GM21360 (cell line): Measurements from ENCODE around the gene TBC1D5.

ENCODE experiments used
- ATAC-seq: cut with Tn5 transposase; IDR thresholded peaks from one replicate; pipeline ENCODE4 v1.9.1; 2021; ENCODE audit warnings: mild to moderate bottlenecking, moderate library complexity; ENCODE audit not compliant: unreplicated experiment

TBC1D5 gene

DNA sequence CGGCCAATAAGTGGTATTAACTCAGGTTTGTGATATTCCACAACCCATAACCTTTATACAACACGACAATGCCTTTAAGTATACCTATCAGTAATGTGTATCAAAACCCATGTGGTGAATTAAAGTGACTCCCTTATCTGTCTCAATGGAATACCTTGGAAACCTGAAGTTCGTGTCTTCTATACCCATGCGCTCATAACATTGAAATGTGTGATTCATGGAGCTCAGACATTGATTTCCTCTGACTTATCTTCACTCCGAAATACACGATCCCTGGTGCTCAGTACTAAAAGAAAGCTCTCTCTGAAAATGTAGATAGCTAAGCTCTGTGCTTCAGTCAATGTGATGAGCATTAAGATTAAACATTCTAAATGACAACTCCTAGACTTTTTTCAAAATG lies 140.3 kb downstream of the TBC1D5 start:
- no peak for ATAC-seq

DNA sequence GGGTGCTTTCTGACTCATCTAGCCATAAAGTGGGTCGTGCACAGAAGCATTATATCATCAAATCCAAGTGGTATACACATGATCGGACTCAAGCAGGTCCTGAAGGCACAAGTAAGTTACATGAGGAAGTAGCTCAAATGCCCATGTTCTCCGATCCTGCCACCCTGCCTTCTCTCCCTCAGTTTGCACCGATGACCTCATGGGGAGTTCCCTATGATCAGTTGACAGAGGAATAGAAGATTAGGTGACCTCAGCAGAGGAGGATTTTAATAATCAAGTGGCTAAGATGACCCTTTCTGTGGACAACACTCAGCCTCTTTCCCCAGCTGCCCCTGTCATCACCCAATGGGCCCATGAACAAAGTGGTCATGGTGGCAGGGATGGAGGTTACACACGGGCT lies 149.5 kb downstream of the TBC1D5 start:
- no peak for ATAC-seq

DNA sequence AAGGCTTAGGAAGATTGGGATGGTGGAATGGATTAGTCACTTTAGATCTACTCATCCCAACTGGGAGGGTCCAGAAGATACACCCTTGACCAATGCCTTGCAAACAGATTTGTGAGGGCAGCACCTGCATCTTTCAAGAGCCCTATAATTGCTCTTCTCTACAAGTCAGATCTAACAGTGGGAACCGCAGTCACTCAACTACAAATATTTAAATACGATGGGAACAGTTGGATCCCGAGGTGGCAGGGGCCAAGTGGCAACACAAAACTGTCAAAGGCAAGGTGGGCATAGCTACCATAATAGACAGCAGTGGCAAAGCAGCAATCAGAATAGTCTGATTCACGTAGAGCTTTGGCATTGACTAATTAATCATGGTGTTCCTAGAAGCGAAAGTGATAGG lies 152.0 kb downstream of the TBC1D5 start:
- no peak for ATAC-seq

DNA sequence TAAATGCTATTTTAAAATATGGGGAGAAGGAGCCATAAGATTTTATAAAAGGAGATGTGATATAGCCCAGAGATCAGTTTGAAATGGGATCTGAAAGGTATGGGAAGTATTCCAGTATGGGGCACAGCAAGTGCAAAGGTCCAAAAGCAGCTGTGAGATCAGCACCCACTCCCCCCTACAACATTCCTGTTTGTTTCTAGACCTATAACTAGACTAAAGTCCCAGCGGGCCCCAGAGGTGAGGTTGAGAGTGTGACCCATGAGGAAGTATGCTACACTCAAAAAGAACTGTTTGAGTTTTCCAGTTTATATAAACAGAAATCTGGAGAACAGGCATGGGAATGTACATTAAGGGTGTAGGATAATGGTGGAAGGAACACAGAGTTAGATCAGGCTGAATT lies 152.5 kb downstream of the TBC1D5 start:
- no peak for ATAC-seq

DNA sequence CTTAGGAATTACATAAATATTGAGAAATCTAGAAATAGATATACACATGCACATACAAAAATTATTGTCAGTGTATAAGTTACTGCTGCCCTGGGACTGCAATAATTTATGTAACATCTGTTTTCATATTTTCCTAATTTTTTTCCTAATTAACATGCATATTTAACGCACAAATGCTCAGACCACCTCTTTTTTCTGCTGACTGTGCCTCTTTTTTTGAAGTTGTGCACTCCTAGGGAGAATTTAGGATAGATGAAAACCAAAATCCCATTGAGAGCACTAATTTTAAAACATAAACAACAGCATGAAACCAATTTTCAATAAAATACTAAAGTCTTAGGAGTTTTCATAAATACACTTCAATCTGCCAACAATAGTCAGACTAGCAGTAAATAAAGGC lies 154.0 kb downstream of the TBC1D5 start:
- no peak for ATAC-seq

DNA sequence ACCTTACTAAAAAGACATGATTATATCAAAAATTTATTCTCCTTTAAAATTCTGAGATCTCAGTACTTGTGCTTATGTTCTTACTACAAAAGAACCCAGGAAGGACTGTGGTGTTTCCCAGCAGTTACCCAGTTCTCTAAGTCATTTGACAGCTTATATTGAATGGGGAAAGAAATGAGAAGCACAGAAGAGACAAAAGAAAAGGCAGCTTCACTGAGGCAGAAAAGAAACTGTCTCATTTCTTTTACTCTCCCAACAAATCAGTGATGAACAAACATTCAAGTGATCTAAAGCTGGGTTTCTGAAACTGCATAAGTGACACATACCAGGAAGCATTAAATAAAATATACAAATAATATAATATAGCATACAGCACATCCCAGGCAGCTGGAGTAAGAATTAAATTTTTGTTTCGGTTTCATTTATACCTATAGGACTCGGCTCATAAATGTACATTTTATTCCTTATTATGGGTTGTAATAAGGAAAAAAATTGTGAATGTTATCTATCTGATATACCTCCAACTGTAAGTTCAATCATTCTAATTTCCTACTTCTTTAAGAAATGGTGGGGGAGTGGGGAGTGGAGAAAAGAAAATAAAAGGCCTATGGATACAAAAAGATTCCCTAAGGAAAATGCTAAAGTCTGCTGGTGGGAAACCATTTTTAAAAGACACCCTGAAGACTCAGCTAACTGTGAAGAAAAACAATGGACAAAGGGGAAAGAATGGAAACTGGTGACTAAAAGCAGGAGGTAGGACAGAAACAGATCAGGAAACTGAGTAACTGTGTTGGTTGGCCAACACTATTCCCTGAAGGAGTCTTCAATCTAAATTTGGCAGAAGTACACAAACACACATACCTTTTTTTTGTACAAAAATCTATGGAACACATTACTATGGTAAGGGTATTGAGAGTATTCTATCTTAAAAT lies 156.8 kb downstream of the TBC1D5 start:
- ATAC-seq = no peak

GRCh38 chr3:17584066-17584465 lies 158.4 kb downstream of the TBC1D5 start:
- ATAC-seq = no peak

- no peak for ATAC-seq
Measured at GRCh38 chr3:17583530-17583929, 158.9 kb downstream of the TBC1D5 start.

DNA sequence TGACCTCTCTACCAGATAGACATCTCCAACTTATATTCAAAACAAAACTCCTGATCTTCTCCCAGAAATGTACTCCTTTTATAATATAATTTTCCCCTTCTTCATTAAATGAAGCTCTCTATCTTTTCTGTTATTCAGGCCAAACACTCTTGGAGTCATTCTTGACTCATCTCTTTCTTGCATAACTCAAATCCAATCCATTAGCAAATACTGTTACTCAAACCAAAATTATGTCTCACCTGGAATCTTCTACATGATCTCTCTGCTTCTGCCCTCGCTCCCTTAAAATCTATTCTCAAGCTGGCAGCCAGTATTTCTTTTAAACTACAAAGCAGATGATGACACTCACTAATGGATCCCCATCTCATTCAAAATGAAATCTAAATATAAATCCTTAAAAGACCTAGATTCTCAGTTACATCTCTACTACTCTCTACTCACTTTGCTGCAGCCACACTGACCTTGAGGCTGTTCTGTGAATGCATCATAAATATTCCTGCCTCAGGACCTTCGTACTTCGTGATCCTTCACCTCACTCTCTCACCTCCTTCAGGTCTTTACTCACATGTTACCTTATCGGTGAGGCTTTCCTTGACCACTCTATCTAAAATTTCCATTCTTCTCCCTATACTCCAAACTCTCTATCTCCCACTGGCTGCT lies 160.9 kb downstream of the TBC1D5 start:
- ATAC-seq = no peak

GRCh38 chr3:17580901-17581300 lies 161.5 kb downstream of the TBC1D5 start:
- no peak for ATAC-seq

- ATAC-seq = peak; percentile 99
Measured at GRCh38 chr3:17579289-17580031, 163.0 kb downstream of the TBC1D5 start.

DNA sequence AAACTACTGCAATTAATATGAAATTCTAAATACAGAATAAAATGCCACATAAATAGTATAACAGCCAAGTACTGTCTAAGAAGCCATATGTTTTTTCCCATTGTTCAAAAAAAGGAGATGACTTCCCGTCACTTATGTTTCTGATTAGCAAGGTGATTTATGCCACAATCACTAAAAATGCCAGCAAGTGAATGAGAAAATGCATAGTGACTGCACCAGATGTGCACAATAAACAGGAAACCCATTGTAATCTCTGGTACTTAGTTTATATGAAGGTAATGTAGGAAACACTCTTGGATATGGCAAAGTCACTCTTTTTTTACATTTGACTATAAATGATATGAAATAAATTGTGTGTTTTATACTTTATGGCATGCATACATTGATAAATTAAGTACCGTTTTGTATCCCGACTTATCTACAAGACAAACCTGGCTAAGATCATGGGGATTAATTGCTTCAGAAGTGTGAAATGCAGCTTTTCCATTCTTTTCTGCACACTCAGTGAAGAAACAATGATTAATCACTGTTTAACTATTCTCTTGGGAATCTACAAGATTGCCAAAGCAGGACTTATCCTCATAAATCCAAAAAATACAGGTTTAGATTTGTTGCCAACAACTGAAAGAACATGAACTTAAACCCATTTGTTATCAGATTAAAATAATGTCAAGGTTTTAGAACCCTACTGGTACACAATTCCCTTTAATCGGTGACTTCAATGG lies 164.5 kb downstream of the TBC1D5 start:
- ATAC-seq = no peak

- peak; percentile 92 for ATAC-seq
Measured at GRCh38 chr3:17573396-17573795, 169.0 kb downstream of the TBC1D5 start.

DNA sequence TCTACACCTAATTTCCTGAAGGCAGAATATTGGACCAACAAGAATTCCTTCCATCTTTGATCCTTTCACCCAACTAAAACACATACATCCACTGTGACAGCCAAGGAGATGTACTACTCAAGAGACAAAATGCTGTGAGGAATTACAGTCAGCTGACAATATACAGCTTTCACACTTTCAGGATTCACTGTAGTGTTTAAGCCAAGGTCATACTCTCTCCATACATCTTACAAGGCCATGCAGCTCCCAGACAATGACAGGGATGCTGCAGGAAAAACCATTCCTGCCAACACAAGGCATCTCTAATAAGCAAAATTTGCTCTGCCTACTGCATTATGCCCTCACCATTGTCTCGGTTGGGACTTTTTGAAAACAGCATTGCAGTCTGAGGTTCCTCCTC lies 170.7 kb downstream of the TBC1D5 start:
- no peak for ATAC-seq

DNA sequence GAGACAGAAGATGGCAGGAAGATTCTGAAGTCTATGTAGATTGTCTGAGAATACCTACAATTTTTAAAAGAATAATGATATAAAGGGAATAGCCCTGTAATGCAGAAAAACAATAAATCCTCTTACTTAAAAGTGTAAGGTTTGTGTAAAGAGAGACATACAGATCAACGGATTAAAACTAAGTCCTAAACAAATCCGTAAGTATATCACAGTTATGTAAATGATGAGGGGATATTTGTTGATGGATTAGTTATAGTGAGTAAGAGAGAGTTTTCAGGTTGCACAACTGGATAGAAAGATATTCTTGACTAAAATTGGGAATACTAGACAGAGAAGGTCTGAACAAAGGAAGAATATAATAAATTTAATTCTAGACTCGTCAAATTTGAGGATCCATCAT lies 179.6 kb downstream of the TBC1D5 start:
- ATAC-seq = no peak

- no peak for ATAC-seq
Measured at GRCh38 chr3:17558565-17558964, 183.9 kb downstream of the TBC1D5 start.

GRCh38 chr3:17557749-17558463 lies 184.5 kb downstream of the TBC1D5 start:
- no peak for ATAC-seq

DNA sequence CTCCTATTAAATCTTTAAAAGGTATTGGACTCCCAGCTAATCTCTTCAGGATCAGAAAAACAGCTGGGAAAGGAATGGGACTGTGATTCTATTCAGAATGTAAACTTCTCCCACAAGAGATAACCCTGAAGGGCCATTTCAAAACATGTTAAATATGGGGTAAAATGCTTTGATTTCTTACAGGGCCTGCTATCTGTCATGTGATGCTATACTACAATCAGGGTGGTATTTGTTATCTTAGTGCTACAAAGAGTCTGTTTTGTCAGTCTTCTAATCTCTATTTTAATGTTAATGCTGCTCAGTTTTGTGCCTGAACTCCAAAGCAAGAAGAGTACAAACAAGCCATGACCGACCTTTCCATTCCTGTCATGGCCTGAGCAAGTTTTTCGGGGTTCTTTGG lies 186.9 kb downstream of the TBC1D5 start:
- no peak for ATAC-seq

DNA sequence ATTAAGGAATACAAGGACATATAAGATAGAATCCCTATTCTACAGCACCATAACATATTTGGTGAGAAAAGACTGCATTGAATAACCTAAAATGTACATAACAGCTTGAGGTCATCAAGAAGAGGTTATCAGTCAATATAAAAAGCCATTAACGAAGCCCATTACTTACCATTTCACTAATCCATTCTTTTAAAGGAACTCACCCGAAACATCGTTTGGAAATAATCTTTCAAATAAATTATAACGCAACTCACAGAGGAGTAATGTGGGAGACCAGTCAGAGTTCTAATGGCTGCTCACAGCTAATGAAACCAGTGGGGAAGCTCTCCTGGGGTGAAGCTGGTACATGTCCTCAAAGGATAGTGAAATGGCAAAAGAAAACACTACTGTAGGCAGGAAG lies 188.4 kb downstream of the TBC1D5 start:
- no peak for ATAC-seq

GRCh38 chr3:17553080-17553479 lies 189.4 kb downstream of the TBC1D5 start:
- no peak for ATAC-seq
